GM19240 (cell line): ENCODE results near the gene BMPR1B.
"Not testable (repeated sequence)": the region's sequence is repeated elsewhere in the genome, so short reads cannot be mapped to it uniquely, and the experiment has no call there.

Experiments used
- DNase-seq: peaks from one replicate; pipeline ENCODE4 v3.0.0; 2011; ENCODE audit warnings: low spot score; ENCODE audit not compliant: insufficient read length

The BMPR1B gene

DNA sequence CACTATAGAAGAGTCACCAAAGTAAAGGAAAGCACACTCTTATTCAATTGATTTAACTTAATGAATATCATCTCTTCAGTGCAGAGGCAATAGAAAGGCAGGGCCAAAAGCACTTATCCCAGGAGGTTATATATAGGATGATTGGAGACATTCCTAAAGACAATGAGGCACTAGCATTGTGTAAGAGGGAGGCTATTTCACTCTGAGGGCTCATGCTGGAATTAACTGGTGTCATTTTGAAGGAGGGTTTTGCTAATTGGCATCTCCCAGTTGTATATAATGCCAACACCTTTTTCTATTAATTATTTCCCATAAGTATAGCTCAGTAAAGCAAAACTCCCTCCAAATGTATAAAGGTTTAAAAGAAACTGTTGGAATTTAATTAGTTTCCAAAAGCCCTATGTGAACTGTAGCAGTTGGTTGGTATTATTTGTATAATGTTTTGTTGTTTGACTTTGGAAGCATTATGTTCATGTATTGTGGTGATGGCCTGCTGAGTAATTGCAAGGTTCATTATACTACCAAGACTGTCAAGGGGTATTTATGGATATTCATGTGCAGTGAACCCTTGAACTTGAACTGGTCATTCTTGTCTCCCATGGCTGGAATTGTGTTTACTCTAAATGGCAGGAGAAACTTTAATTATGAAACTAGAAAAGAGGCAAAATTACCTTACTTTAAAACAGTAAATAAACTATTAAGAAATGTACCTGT lies 270.3 kb downstream of the BMPR1B start:
- no peak for DNase-seq

DNA sequence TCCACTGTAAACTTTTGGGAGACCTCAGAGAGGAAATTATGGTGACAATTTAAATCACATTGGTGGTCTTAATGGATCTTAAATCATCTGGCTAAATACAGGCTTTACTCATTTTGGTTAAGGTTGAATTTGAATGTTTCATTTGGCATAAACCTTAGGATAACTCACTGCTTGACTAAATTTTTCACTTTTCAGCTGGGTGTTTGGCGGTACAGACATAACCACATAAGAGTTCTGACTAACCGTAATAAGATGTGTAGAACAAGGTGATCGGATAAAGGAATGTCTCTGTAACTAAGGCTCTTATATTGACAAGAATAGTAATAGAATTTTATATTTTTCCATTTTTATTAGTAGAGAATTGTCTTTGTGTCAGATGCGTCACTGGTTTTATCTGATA lies 281.0 kb downstream of the BMPR1B start:
- DNase-seq, result no peak

DNA sequence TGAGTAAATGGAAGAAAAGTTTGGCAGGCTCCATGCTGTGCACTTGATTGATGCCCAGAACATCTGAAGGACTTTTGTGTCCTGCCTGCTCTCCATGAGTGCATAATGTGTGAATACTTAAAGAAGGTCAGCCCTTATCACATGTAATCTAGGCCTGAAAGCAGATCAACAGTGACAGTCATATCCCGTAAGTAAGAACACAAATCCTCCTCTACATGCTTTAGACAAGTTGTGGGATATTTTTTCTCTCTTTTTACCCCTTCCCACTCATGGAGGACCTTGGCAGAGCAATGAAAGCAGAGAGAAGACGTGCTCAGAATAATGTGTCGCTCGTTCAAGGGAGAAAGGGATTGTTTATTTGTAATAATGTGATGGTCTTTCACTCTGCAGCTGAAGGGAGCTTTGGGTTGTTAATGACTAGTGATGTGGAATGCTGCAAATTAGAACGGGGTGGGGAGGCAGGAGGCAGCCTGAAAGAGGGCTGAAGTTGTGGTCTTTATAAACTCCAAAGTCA lies 286.6 kb downstream of the BMPR1B start:
- DNase-seq, result no peak

DNA sequence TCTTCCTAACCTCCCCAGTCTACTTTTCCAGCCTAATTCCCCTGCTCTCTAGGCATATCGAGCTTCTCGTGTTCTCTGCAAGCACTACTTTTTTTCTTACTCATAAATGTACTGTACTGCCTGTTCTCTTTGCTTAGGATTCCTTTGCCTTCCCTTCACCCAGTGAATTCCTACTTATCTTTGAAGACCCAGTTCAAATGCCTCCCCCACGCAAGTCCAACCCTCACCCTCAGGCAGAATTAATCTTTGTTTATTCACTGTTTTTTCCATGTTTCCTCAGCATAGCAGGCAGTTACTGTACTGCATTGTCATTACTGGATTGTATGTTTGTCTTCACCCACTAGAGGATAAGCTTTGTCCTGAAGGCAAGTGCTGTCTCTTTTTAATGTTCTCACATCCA lies 287.7 kb downstream of the BMPR1B start:
- DNase-seq, result no peak

DNA sequence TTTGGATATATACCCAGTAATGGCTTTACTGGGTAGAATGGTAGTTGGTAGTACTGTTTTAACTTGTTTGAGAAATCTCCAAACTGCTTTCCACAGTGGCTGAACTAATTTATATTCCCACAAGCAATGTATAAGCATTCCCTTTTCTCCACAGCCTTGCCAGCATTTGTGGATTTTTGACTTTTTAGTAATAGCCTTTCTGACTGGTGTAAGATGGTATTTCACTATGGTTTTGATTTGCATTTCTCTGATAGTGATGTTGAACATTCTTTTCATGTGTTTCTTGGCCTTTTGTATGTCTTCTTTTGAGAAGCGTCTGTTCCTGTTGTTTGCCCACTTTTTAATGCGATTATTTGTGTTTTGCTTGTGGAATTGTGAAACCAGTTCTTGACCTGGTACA lies 290.5 kb downstream of the BMPR1B start:
- DNase-seq, result no peak

DNA sequence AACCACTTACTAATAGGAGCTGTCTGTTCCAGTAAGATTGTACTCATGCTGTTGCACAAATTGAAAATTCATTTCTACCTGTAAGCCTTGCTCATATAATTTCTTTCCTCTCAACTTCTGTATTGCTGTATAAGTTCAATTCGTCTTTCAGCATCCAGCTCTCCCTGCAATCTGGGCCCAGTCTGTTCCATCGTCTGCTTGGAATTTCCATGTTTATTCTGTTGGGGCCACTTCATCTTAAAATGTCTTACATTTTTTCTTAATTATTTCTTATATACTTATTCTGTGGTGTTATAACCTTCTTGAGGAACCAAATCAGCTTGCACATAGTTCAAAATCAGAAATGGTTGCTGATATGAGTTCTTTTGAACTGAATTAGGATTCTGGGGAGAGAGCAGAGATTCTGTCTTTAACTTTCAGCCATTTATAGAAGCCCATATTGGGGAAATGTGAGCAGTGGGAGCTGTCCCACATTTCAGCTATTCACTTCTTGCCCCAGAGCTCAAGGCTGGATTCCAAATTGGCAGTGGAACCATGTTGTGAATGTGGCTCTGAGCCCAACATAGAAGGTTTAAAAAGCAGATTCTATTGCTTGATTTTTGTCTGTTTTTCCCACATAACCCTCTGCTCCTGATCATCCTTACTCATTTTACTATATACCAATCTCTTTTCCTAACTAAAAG lies 291.9 kb downstream of the BMPR1B start:
- DNase-seq, result no peak

DNA sequence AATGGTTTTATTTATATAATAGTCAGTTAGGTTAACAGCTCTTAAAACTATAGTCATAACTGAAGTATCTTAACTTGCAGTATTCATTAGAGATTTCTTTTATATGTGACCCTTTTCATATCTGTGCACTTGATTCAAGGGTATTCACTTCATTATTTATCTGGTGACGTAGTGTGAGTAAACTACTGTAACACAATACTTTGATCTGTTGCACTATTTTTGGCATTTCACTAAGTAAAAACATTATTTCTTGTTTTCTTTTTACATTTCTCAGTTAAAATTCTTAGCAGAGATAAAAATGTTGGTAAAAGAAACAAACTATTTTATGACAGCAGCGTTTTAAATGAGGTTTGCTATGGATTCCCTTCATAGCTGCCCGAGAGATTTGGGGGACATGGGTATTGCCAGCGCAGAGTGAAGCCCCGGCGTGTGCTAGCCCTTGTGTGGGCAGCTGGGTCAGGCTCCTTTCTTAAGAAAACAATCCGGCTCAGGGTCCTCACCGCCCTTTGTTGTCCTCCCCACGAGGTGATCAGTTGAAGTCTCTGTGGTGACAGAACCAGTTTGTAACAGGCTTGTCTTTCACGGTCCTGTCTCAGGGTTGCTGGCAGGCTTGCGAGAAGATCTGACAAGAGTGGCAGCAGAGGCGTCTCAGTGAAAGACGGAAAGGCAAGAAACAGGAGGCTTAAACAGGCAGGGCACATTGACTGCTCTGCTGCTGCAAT lies 293.4 kb downstream of the BMPR1B start:
- DNase-seq, result no peak

DNA sequence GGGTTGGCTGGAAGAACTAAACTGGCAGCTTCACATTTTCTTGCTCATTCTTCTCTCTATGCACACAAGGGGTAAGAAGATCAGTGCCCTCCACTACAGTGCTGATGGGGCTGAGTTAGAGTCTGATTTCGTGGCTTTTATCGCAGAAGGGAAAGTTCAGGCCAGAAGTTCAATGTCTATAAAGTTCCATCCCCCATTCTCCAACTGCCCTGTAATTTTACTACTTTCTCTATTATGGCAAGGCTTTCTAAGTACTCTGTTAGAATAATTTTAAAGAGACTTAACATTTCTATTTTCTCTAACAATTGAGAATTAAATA lies 293.9 kb downstream of the BMPR1B start:
- DNase-seq, result no peak

DNA sequence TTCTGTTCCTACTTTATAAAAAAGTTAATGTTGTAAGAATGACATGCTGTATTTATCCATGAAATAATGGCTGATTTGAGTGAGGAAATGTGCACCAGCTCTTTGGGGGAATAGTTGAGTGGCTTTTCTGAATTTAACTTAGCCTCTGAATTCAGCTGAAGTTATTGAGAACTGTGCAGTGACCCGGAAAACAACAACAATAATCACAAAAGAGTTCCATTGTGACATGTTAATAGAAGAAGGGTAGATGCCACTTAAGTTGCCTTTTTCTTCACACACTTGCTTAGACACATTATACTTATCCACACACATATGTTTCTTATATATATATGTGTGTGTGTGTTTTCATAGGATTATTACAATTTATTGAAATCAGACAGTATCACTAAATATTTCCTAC lies 301.2 kb downstream of the BMPR1B start:
- no peak for DNase-seq

DNA sequence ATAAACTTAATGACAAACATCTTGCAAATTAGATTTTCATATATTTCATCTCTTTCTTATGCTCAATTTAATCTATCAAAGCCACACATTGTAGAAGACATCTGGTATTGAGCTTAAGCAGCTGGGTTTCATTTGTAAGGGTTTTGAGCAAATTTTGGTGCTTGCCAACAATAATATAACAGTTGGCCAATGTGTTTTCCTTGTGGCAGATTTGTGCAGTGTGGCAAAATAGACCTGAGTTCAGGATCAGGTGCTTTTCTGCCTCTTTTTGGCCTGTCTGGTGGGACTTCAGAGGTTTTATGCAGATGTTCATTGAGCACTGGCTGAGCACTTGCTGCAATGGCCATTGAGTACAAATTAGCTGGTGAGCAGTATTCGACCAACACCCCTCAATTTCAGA lies 301.9 kb downstream of the BMPR1B start:
- no peak for DNase-seq

DNA sequence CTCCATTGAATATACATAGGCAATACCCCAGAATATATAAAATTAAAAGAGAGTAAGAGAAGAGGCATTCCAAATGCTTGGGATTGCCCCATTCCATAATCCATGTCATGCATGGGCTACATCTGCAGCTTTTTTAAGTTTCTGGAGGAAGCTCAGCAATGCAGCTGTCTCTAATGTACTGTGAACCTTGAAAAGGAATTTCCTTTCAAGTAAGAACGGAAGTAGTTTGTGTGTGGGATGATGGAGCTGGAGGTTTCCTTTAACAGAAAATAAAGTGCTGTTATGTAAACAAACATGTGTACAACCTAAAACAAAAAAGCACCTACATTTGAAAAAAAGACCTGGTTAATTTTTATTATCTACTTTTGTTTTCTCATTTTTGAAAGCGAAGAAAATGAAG lies 303.5 kb downstream of the BMPR1B start:
- DNase-seq, result no peak

DNA sequence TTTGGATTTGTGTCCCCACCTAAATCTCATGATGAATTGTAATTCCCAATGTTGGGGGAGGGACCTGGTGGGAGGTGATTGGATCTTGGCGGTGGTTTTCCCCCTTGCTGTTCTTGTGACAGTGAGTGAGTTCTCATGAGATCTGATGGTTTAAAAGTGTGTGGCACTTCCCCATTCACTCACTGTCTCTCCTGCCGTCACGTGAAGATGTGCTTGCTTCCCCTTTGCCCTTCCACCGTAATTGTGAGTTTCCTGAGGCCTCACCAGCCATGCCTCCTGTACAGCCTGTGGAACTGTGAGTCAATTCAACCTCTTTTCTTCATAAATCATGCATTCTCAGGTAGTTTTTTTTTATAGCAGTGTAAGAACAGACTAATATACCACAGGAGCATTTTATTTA lies 304.0 kb downstream of the BMPR1B start:
- DNase-seq, result not testable (repeated sequence)

DNA sequence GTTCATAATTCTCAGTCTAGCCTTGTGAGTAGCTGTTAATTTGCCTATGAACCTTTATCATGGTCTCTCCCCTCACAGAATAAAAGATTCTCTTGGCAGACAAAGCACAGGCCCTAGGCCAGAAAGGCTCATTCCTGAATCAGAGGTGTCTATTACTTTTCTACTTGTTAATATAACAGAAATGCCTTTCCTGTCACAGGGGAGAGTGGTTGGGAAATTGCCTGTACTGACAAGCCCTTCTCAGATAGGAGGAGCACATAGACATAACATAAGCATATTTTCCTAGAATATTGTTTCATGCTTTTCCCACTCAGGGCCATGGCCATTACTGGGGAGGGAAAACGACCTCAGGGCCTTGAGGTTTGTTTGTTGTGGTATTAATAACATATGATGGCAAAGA lies 308.3 kb downstream of the BMPR1B start:
- no peak for DNase-seq

DNA sequence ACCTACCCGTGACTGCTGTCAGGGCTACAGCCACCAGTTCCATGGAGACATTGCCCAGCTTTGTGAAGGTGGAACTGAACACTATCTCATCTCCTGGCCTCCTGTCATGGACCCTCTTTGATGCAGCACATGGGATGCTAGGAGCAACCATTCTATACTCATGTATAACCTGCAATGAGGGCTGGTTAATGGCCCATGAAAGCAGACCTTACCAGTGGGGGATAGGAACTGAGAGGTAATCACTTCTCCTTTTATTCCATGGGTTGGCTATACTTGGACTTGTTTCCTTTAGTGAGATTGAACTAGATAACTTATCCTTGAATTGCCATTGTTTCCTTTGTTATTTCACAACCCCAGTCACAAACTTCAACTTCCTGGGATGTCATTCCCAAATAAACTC lies 310.6 kb downstream of the BMPR1B start:
- no peak for DNase-seq

DNA sequence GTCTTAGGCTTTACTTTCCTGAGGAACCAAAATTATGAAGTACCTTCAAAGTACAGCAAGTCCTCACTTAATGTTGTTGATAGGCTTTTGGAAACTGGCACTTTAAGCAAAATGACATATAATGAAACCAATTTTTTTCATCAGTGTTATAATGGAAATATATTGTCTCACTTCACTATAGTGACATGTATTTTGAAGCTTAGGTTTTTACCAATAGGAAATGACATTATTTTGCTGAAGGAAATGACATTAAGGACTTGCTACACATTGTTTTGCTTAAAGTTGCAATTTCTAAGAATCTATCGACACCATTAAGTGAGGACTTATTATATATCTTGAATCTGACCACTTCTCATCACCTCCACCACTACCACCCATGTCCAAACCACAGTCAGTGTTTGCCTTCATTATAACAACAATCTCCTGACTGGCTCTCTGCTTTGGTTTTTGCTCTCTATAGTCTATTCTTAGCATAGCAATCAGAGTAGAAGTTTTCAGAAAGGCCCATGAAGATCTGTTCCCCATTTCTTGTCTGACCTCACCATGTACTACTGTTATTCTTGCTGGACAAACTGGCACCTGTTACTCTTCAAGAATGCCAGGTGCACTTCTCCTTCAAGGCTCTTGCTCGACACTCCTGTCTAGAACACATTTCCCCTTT lies 311.2 kb downstream of the BMPR1B start:
- no peak for DNase-seq

DNA sequence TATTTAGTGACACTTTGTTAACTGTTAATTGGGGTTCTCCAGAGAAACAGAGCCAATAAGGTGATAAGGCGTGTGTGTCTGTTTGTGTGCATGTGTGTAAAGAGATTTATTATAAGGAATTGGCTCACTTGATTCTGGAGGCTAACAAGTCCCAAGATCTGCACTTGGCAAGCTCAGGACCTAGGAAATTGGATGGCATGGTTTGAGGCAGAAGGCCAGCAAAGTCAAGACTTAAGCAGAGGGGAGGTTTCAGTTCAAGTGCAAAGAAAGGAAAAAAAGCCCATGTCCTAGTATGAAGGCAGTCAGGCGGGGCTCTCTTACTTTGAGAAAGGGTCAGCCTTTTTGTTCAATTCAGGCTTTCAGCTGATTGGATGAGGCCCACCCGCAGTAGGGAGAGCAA lies 314.1 kb downstream of the BMPR1B start:
- DNase-seq, result no peak

DNA sequence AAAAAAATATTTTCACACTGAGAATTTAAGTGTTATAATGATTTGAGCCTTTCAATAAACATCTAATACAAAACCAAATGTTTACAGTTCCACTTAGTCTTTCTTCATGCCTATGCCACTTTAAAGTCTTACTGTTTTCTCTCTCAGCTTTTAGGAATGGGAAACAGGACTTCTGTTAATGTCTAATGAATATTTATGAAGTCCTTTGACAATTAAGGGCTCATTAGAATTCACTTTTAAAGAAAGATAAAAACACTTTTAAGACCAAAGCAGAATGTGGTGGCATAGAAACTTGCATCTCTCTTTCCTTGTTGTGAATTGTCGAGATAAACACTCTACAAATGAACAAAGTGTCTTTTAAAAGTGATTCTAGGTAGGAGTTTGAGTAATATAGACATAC lies 315.9 kb downstream of the BMPR1B start:
- no peak for DNase-seq

DNA sequence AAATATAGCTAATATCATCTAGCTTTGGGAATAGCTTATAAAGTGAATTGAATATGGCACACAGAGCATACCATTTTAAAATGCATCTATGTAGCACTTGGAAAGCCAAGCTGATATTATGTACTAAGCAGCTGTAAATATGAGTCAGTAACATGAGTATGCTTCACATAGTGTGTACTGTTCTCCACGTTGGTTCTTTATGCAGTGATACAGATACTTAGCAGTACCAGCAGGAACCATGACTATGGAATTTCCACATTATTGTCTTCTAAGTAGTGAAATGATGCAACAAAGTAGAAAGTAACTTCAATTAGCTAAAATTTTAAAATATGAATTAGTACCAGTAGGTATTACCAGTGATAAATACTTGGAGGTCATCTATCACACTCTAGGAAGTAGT lies 320.1 kb downstream of the BMPR1B start:
- DNase-seq, result no peak

DNA sequence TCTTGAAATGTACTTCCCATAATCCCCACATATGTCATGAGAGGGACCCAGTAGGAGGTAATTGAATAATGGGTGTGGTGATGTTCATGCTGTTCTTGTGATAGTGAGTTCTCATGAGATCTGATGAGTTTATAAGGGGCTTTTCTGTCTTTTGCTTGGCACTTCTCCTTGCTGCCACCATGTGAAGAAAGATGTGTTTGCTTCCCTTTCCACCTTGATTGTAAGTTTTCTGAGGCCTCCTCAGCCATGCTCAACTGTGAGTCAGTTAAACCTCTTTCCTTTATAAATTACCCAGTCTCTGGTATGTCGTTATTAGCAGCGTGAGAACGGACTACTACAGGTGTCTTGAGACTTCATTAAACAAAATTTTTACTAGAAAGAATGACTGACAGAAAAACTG lies 323.2 kb downstream of the BMPR1B start:
- no peak for DNase-seq

DNA sequence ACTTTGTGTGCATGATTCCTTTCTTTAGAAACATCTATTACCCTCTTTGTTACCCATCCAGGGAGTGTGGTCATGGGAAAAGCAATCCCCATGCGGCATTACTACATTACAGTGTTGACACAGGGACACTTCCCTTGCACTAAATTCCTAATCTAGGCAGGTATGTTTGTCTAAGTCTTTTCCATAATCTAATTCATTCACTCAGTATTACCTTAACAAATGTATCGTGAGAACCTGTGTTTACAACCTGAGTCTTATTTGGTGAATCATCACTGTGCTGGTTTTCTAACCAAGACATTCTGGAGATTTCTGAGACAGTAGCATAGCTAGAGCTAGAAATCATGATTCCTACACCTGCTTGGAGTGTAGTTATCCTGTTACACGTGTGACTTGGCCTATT lies 326.8 kb downstream of the BMPR1B start:
- DNase-seq, result no peak

DNA sequence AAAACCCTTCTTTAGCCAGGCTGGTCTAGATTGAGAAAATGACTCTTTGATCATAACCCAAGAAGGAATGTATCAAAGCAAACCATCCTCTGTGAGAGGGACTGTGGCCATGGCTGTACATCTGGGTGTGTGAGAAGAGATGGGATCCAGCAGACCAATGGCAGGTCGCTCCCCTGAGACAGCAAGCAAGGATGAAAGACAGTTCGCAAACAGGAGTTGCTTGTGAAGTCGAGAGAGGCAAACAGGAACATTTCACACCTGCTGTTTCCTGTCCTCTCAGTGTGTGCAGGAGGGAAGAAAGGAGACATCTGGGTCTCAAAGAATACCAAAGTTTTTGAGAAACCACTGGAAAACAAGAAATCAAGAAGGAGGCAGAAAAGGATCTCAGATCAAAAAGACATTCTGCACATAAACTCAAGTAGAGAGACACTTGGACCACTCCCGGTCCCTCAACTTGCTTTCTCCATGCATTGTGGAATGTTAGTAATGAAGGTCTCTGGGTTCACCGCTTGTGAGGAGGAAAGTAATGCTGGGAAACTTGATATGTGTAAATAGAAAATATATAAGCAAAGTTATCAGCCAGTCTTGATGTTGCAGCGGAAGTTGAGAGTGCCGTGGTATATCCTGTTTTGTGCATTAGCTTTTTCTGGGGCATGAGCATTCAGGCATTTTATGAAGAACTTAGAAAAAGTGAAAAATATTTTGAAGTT lies 327.5 kb downstream of the BMPR1B start:
- no peak for DNase-seq
